OCI-LY1 (cell line): ENCODE results near the gene FHIP1B.

Experiments
- CTCF ChIP-seq: fragments of 200-600 bp; sonication (generic), shearing (Covaris generic); IDR thresholded peaks from 2 replicates; pipeline ENCODE4 v1.5.1; 2017; ENCODE audit warnings: mild to moderate bottlenecking, antibody characterized with exemption, low read length, moderate library complexity, mixed read lengths
- EZH2 ChIP-seq: fragments of 200-600 bp; sonication (generic), shearing (Covaris generic); IDR thresholded peaks from 2 replicates; pipeline ENCODE4 v1.8.0; 2017; ENCODE audit warnings: borderline replicate concordance, mixed run types, mild to moderate bottlenecking, antibody characterized with exemption, low read length, moderate library complexity, mixed read lengths

GRCh38 chr11:6196396-6196795 lies 38.0 kb downstream of the FHIP1B start:
- TF ChIP-seq CTCF = no peak
- TF ChIP-seq EZH2 = no peak
